Upper lobe of left lung (tissue), 6 donors: ENCODE measurements around the gene HDAC3. TPM values are rescaled to one million over a fixed set of nuclear protein-coding genes. Genes with fewer than 3 reads are reported as not detected.

Experiments used
- ATAC-seq, 2 donors: fragments of 200-7000 bp; cut with Tn5 transposase; one replicate each; pipeline ENCODE4 v1.9.1; 2022; ENCODE audit warnings: mild to moderate bottlenecking in 2 of 2, moderate library complexity in 2 of 2; ENCODE audit not compliant: low FRiP score in 2 of 2
- DNase-seq, 2 donors: peaks; one replicate each; pipeline ENCODE4 v3.0.0-alpha.2; 2019 to 2020
- H3K27ac ChIP-seq, 4 donors: fragments of 200-600 bp; sonication (generic); one replicate each; pipeline ENCODE4 v1.5.1; 2016 to 2019
- H3K27me3 ChIP-seq, 4 donors: fragments of 200-600 bp; sonication (generic); one replicate each; pipeline ENCODE4 v1.5.1; 2017 to 2019
- H3K36me3 ChIP-seq, 4 donors: fragments of 200-600 bp; sonication (generic); one replicate each; pipeline ENCODE4 v1.5.1; 2016 to 2019
- H3K4me1 ChIP-seq, 4 donors: fragments of 200-600 bp; sonication (generic); one replicate each; pipeline ENCODE4 v1.5.1; 2018 to 2019
- H3K4me3 ChIP-seq, 4 donors: fragments of 200-600 bp; sonication (generic); one replicate each; pipeline ENCODE4 v1.5.1; 2017 to 2019; ENCODE audit warnings: mild to moderate bottlenecking in 2 of 4, moderate library complexity in 1 of 4
- H3K9me3 ChIP-seq, 4 donors: fragments of 200-600 bp; sonication (generic); one replicate each; pipeline ENCODE4 v1.5.1; 2018 to 2019
- EP300 ChIP-seq, 4 donors: sonication (generic); formaldehyde crosslinking; IDR thresholded peaks; one replicate each; pipeline ENCODE4 v1.5.1; 2017; ENCODE audit warnings: antibody characterized with exemption in 4 of 4, control low read depth in 2 of 4
- POLR2A ChIP-seq, 4 donors: fragments of 450-650 bp; IDR thresholded peaks; one replicate each; pipeline ENCODE4 v1.5.1; 2016 to 2017; ENCODE audit warnings: antibody characterized with exemption in 4 of 4, mild to moderate bottlenecking in 2 of 4
- POLR2AphosphoS5 ChIP-seq, 2 donors: sonication (generic); formaldehyde crosslinking; IDR thresholded peaks; one replicate each; pipeline ENCODE4 v1.5.1; 2017; ENCODE audit warnings: antibody characterized with exemption in 2 of 2
- WGBS, 2 donors: methylation state at CpG; one replicate each; pipeline ENCODE4 v1.1.5; 2017 to 2018; 5-methylcytosine and 5-hydroxymethylcytosine counted together
- total RNA-seq, 6 donors: library from RNA; depleted of rRNA in 4 of 6; stranded (reverse); fragments of >200 nt in 4 of 6; gene quantifications; one replicate each; pipeline versions ENCODE4 v1.1.0 to v1.2.1, GENCODE V29; 2016 to 2021
- TF ChIP-seq, protein P1 (sequence below), 6 experiments: fragments of 450-650 bp in 4 of 6; fragments of 200-600 bp in 2 of 6; sonication (generic) in 2 of 6; IDR thresholded peaks; one replicate each; pipeline ENCODE4 v1.5.1; 2016 to 2019; ENCODE audit warnings: antibody characterized with exemption in 6 of 6
- donor health status: DM: no; HTN: no; CAD: no; lungs with moderate emphysema.
- donor health status: DM: no; HTN: yes; CAD: no; lungs with severe emphysema.

The HDAC3 gene
- total RNA-seq, 6 donors from 2014 or later, result 37.2 to 76.5 (median 47.6) TPM

DNA sequence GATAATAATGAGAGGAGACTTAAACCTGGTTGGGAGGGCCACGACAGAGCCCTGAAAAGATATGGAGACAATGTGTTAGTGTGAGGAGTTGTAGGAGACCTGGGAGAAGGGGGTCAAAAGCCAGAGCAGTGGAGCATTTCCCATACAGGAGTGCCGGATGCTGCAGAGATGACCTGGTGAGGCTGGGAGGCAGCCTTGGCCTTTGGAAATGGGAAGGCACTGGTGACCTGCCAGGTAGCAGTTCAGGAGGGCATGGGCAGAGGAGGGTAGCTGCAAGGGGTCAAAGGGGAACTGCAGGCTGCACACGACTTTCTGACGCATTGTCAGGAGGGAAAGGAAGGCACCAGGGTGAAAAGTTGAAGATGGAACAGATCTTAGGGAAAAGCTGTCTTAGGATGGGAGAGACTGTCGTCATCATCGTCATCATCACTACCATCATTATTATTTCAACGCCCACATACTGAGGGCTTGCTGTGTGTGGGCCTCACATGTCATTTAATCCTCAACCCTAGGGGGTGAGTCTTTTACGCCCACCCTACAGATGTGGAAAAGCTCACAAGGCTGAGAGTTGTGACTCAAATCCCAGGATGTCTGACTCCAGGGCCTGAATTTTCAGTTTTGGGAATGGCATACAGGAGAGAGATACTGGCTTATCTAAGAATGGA lies 32.1 kb upstream of the HDAC3 start:
- TF ChIP-seq POLR2AphosphoS5 (IDR thresholded peaks at IDR 0.05) (no peak), EP300 (IDR thresholded peaks at IDR 0.05) (no peak), POLR2A (IDR thresholded peaks at IDR 0.05) (no peak)
- TF ChIP-seq, protein P1, sequence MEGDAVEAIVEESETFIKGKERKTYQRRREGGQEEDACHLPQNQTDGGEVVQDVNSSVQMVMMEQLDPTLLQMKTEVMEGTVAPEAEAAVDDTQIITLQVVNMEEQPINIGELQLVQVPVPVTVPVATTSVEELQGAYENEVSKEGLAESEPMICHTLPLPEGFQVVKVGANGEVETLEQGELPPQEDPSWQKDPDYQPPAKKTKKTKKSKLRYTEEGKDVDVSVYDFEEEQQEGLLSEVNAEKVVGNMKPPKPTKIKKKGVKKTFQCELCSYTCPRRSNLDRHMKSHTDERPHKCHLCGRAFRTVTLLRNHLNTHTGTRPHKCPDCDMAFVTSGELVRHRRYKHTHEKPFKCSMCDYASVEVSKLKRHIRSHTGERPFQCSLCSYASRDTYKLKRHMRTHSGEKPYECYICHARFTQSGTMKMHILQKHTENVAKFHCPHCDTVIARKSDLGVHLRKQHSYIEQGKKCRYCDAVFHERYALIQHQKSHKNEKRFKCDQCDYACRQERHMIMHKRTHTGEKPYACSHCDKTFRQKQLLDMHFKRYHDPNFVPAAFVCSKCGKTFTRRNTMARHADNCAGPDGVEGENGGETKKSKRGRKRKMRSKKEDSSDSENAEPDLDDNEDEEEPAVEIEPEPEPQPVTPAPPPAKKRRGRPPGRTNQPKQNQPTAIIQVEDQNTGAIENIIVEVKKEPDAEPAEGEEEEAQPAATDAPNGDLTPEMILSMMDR (IDR thresholded peaks at IDR 0.05), result no peak
- no peak for ATAC-seq
- WGBS, 2 donors, result 80 to 85% methylated on average over 8 of the region's 8 CpGs

DNA sequence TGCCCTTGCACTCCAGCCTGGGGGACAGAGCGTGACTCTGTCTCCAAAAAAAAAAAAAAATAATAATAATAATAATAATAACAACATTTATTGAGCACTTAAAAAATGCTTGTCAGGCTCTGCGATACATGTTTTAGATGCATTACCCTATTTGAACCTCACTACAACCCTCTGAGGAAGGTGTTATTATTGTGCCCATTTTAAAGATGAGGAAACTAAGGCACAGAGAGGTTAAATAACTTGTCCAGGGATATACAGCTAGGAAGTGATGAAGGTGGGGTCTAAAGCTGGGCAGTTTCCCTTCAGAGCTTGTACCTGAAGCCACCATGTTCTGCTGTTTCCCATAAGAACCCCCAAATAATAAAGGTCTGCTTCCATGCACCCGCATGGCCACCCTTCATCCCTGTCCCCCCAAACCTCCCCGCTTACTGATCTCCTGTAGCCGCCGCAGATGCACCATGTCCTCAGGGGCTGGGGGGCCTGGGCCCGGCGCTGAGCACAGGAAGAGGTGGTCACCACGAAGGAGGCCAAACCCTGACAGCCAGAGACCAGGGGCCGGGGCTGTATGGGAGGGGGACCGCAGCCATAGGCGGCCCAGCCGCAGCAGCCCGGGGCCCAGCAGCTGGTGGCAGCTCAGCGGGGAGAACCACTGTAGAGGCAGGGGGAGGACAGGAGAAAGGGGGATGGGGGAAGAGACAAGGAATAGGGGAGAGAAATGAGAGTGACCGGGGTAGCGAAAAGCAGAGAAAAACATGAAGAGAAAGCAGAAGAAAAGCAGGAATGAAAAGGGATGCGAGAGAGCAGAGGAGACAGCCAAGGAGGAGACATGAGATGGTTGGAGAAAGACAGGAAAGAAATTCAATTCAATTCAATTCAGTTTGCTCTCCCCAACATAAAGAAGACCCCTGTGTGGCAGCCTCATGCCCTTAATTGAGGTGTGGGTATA lies 29.6 kb upstream of the HDAC3 start:
- whole genome bisulfite sequencing, 2 donors, result 88 to 90% methylated on average over 16 to 18 of the region's 18 CpGs
- no peak overlapping the region for H3K4me3 ChIP-seq
- DNase-seq (peak in 1 of 2 donors; percentile 72), ATAC-seq (no peak)
- no peak overlapping the region for H3K27ac ChIP-seq
- TF ChIP-seq EP300 (IDR thresholded peaks at IDR 0.05) (no peak), POLR2A (IDR thresholded peaks at IDR 0.05) (no peak), POLR2AphosphoS5 (IDR thresholded peaks at IDR 0.05) (no peak)
- TF ChIP-seq, protein P1 (IDR thresholded peaks at IDR 0.05), result no peak
- no peaks in the 10 kb centered on the region for H3K9me3 ChIP-seq
- H3K36me3 ChIP-seq, result peaks cover 8 to 78% (median 21%) of the 10 kb centered on the region in 4 donors
- H3K27me3 ChIP-seq, result no peaks in the 10 kb centered on the region
- H3K4me1 ChIP-seq, result peaks cover 3 to 9% (median 5%) of the 10 kb centered on the region in 4 donors

More for the DNA sequence above, 32.1 kb upstream of the HDAC3 start:
- no peaks in the 10 kb centered on the region for H3K9me3 ChIP-seq
- H3K27ac ChIP-seq, result no peak overlapping the region
- DNase-seq, result no peak
- peaks cover 6 to 71% (median 29%) of the 10 kb centered on the region in 4 donors for H3K36me3 ChIP-seq
- H3K4me1 ChIP-seq, result peaks cover 3 to 17% (median 10%) of the 10 kb centered on the region in 4 donors
- no peaks in the 10 kb centered on the region for H3K27me3 ChIP-seq
- H3K4me3 ChIP-seq, result no peak overlapping the region

DNA sequence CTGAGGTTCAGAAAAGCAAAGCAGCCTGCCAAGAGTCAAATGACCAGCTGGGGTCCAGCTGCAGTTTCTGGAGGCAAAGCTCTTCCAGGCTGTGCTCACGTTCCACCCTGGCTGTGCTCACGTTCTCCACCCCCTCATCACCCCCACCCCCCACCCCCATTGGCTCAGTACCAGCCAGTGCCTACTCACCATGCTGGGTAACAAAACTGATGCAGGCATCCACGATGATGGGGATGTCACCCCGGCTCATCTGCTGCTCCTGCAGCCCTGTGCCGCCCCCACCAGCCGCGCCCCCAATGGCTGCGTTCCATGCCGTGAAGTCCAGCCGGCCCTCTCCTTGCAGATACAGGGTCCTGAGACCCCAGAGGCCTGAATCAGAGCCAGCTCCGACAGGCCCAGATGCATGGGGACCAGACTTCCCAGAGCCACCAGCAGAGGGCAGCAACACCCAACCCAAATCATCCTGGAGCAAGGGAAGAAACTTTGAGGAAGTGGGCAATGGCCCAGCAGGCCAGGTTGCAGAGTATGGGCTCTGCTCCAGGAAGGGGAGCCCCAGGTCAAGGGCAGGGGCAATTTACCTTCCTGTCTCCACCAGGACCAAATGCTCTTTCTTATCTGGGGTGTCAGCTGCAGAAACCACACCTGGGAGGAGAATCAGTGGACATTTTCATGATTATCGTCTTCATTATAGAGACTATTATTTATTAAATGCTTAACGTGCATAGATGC lies 28.2 kb upstream of the HDAC3 start:
- Histone ChIP-seq H3K4me3 (no peak overlapping the region), H3K27ac (no peak overlapping the region), H3K9me3 (no peaks in the 10 kb centered on the region), H3K27me3 (no peaks in the 10 kb centered on the region), H3K36me3 (peaks cover 8 to 71% (median 17%) of the 10 kb centered on the region in 4 donors), H3K4me1 (peaks cover 3 to 9% (median 5%) of the 10 kb centered on the region in 4 donors)
- peak; percentile 87 to 91 for ATAC-seq
- TF ChIP-seq POLR2A (IDR thresholded peaks at IDR 0.05) (no peak), POLR2AphosphoS5 (IDR thresholded peaks at IDR 0.05) (no peak), EP300 (IDR thresholded peaks at IDR 0.05) (no peak)
- TF ChIP-seq, protein P1 (IDR thresholded peaks at IDR 0.05), result peak; percentile 85 to 93 (median 88)
- 21 to 38% methylated on average over 6 to 8 of the region's 13 CpGs for WGBS, 2 donors
- peak; percentile 81 to 86 for DNase-seq

DNA sequence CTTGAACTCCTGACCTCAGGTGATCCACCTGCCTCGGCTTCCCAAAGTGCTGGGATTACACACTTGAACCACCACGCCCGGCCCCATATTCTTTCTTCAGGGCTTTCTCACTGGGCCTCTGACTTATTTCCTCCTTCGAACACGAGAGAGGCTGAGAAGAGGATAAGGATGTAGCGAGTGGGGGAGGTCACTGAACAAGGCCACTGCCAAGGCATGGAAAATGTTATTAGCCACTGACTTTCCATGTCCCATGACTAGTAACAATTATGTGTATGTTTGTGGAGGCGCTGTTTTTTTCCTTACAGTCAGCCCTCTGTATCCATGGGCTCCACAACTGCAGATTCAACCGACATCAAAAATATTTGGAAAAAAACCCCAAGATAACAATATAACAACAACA lies 26.9 kb upstream of the HDAC3 start:
- Histone ChIP-seq H3K36me3 (peaks cover 6 to 72% (median 14%) of the 10 kb centered on the region in 4 donors), H3K9me3 (no peaks in the 10 kb centered on the region), H3K4me1 (peaks cover 3 to 9% (median 5%) of the 10 kb centered on the region in 4 donors), H3K27me3 (no peaks in the 10 kb centered on the region), H3K4me3 (no peak overlapping the region), H3K27ac (no peak overlapping the region)
- DNase-seq (no peak), ATAC-seq (no peak)
- 83 to 89% methylated on average over 8 of the region's 8 CpGs for WGBS, 2 donors
- TF ChIP-seq EP300 (IDR thresholded peaks at IDR 0.05), result no peak
- no peak for TF ChIP-seq POLR2AphosphoS5 (IDR thresholded peaks at IDR 0.05)
- TF ChIP-seq POLR2A (IDR thresholded peaks at IDR 0.05), result no peak
- TF ChIP-seq, protein P1 (IDR thresholded peaks at IDR 0.05), result no peak
